Hepatocyte (in vitro differentiated cells): Measurements from ENCODE around the gene ADAM17. TPM values are rescaled to one million over a fixed set of nuclear protein-coding genes. Genes with fewer than 3 reads are reported as not detected.

Experiments used
- DNase-seq: peaks from one replicate; pipeline ENCODE4 v3.0.0-alpha.2; 2016; ENCODE audit warnings: low spot score
- H2AFZ ChIP-seq: fragments of 200-600 bp; sonication (generic); 2 replicates; pipeline ENCODE4 v1.6.0; 2016; ENCODE audit warnings: antibody characterized with exemption, mild to moderate bottlenecking
- H3K27ac ChIP-seq: fragments of 200-600 bp; sonication (generic); 2 replicates; pipeline ENCODE4 v1.5.1; 2016; ENCODE audit warnings: mild to moderate bottlenecking
- H3K27me3 ChIP-seq: fragments of 200-600 bp; sonication (generic); 2 replicates; pipeline ENCODE4 v1.6.1; 2016
- H3K36me3 ChIP-seq: fragments of 200-600 bp; sonication (generic); replicated peaks from 2 replicates; pipeline ENCODE4 v1.5.1; 2016; ENCODE audit warnings: low read depth; ENCODE audit not compliant: insufficient read depth
- H3K4me1 ChIP-seq: fragments of 200-600 bp; sonication (generic); 2 replicates; pipeline ENCODE4 v1.5.1; 2016; ENCODE audit warnings: mild to moderate bottlenecking, moderate library complexity; ENCODE audit not compliant: insufficient read depth
- H3K4me2 ChIP-seq: fragments of 200-600 bp; sonication (generic); 2 replicates; pipeline ENCODE4 v1.6.0; 2016
- H3K4me3 ChIP-seq: fragments of 200-600 bp; sonication (generic); 2 replicates; pipeline ENCODE4 v1.5.1; 2016; ENCODE audit warnings: mild to moderate bottlenecking
- H3K79me2 ChIP-seq: fragments of 200-600 bp; sonication (generic); 2 replicates; pipeline ENCODE4 v1.6.0; 2017; ENCODE audit warnings: mild to moderate bottlenecking
- H3K9me2 ChIP-seq: fragments of 200-600 bp; sonication (generic); replicated peaks from 2 replicates; pipeline ENCODE4 v1.6.0; 2017; ENCODE audit warnings: mild to moderate bottlenecking; ENCODE audit not compliant: insufficient read depth
- H3K9me3 ChIP-seq: fragments of 200-600 bp; sonication (generic); 2 replicates; pipeline ENCODE4 v1.5.1; 2016; ENCODE audit warnings: low read depth, mild to moderate bottlenecking
- H4K20me1 ChIP-seq: fragments of 200-600 bp; sonication (generic); 2 replicates; pipeline ENCODE4 v1.6.0; 2016; ENCODE audit warnings: mild to moderate bottlenecking; ENCODE audit not compliant: insufficient read depth, poor library complexity, severe bottlenecking
- EZH2 ChIP-seq: fragments of 200-600 bp; sonication (generic); IDR thresholded peaks from 2 replicates; pipeline ENCODE4 v1.6.1; 2016; ENCODE audit warnings: antibody characterized with exemption, mild to moderate bottlenecking, borderline replicate concordance
- EZH2phosphoT487 ChIP-seq: fragments of 200-600 bp; sonication (generic); IDR thresholded peaks from one replicate; pipeline ENCODE4 v1.6.1; 2018; ENCODE audit warnings: antibody characterized with exemption, mild to moderate bottlenecking, low read depth, moderate library complexity; ENCODE audit not compliant: unreplicated experiment, severe bottlenecking
- WGBS: methylation state at CpG from one replicate; pipeline ENCODE4 v1.1.6; 2016; ENCODE audit warnings: low lambda C conversion rate; ENCODE audit errors: missing lambda C conversion rate; 5-methylcytosine and 5-hydroxymethylcytosine counted together
- polyA plus RNA-seq: library from polyadenylated mRNA; unstranded; fragments of >200 nt; fragmentation: Nextera tagmentation; extraction: Ambion mirVana; gene quantifications from 2 replicates; pipeline ENCODE4 v1.2.1, GENCODE V29; 2016
- total RNA-seq: library from RNA; depleted of rRNA; stranded (reverse); fragments of >200 nt; gene quantifications from 2 replicates; pipeline ENCODE4 v1.2.3, GENCODE V29; 2014
- TF ChIP-seq, protein P1 (sequence below): fragments of 200-600 bp; sonication (generic); IDR thresholded peaks from 2 replicates; pipeline ENCODE4 v1.5.1; 2016; ENCODE audit warnings: antibody characterized with exemption, mild to moderate bottlenecking; ENCODE audit not compliant: poor library complexity

ADAM17 gene
- total and polyA plus RNA-seq, 2 experiments from 2014 or later = 20.5 to 30.2 TPM

- Histone ChIP-seq H3K9me3 (no peaks in the 10 kb centered on the region), H3K79me2 (no peaks in the 10 kb centered on the region)
- WGBS = 96% methylated on average over 1 of the region's 1 CpG
These were observed 17.5 kb upstream of the ADAM17 start for GRCh38 chr2:9573013-9573720.

GRCh38 chr2:9570182-9571060 lies 14.8 kb upstream of the ADAM17 start:
- Histone ChIP-seq H3K4me3 (no peak overlapping the region), H3K27ac (no peak overlapping the region), H3K4me1 (peaks cover 4% of the 10 kb centered on the region), H3K9me2 (no peaks in the 10 kb centered on the region), H3K36me3 (no peaks in the 10 kb centered on the region), H3K4me2 (no peak overlapping the region), H4K20me1 (no peaks in the 10 kb centered on the region), H3K9me3 (no peaks in the 10 kb centered on the region), H3K27me3 (no peaks in the 10 kb centered on the region), H3K79me2 (no peaks in the 10 kb centered on the region), H2AFZ (no peak overlapping the region)
- TF ChIP-seq, protein P1, sequence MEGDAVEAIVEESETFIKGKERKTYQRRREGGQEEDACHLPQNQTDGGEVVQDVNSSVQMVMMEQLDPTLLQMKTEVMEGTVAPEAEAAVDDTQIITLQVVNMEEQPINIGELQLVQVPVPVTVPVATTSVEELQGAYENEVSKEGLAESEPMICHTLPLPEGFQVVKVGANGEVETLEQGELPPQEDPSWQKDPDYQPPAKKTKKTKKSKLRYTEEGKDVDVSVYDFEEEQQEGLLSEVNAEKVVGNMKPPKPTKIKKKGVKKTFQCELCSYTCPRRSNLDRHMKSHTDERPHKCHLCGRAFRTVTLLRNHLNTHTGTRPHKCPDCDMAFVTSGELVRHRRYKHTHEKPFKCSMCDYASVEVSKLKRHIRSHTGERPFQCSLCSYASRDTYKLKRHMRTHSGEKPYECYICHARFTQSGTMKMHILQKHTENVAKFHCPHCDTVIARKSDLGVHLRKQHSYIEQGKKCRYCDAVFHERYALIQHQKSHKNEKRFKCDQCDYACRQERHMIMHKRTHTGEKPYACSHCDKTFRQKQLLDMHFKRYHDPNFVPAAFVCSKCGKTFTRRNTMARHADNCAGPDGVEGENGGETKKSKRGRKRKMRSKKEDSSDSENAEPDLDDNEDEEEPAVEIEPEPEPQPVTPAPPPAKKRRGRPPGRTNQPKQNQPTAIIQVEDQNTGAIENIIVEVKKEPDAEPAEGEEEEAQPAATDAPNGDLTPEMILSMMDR = no peak
- no peak for TF ChIP-seq EZH2
- TF ChIP-seq EZH2phosphoT487 = no peak
- 85% methylated on average over 4 of the region's 4 CpGs for WGBS
- no peak for DNase-seq

More at GRCh38 chr2:9573013-9573720, 17.5 kb upstream of the ADAM17 start:
- TF ChIP-seq EZH2 (no peak), EZH2phosphoT487 (no peak)
- Histone ChIP-seq H2AFZ (no peak overlapping the region), H3K4me2 (no peak overlapping the region), H3K36me3 (no peaks in the 10 kb centered on the region), H3K4me3 (no peak overlapping the region), H3K27ac (peak overlapping the region; percentile 70), H3K4me1 (no peaks in the 10 kb centered on the region), H4K20me1 (no peaks in the 10 kb centered on the region), H3K27me3 (no peaks in the 10 kb centered on the region), H3K9me2 (no peaks in the 10 kb centered on the region)
- DNase-seq = no peak

DNA sequence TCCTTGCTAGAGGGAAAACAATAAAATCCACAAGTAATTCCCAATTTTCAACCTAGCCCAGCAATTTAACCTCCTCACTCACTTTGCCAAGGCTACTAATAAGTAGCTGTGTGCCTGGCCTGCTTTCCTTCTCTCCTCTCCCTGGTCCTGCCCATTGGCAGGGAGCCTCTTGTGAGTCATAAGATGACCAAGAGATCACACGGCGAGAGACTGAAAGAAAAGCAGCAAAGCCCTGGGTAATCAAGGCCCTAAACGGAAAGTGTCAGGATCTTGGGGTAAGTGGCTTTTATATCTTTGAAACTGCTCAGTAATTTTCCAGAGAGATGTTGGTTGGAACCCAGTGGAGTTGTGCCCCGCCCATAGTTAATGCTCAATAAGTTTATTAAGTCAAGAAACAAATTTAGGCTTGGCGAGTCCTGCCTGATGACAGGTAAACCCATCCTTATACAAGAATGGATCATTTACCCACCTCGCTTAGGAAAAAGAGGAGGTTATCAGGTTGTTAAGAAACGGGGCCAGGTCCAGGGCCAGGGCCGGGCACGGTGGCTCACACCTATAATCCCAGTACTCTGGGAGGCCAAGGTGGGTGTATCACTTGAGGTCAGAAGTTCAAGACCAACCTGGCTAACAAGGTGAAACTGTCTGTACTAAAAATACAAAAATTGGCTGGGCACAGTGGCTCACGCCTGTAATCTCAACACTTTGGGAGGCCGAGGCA lies 10.0 kb upstream of the ADAM17 start:
- H3K4me2 ChIP-seq = no peak overlapping the region
- no peak overlapping the region for H2AFZ ChIP-seq
- 83% methylated on average over 11 of the region's 11 CpGs for WGBS
- H3K9me2 ChIP-seq = no peaks in the 10 kb centered on the region
- no peak overlapping the region for H3K4me3 ChIP-seq
- H3K27me3 ChIP-seq = no peaks in the 10 kb centered on the region
- no peak for TF ChIP-seq EZH2phosphoT487
- TF ChIP-seq EZH2 = no peak
- TF ChIP-seq, protein P1 = no peak
- H4K20me1 ChIP-seq = no peaks in the 10 kb centered on the region
- no peaks in the 10 kb centered on the region for H3K9me3 ChIP-seq
- peaks cover 4% of the 10 kb centered on the region for H3K4me1 ChIP-seq
- peak; percentile 77 for DNase-seq
- no peaks in the 10 kb centered on the region for H3K36me3 ChIP-seq
- H3K27ac ChIP-seq = peak overlapping the region; percentile 83
- H3K79me2 ChIP-seq = no peaks in the 10 kb centered on the region
